ENCODE measurements around the gene KCNK17.

DNA sequence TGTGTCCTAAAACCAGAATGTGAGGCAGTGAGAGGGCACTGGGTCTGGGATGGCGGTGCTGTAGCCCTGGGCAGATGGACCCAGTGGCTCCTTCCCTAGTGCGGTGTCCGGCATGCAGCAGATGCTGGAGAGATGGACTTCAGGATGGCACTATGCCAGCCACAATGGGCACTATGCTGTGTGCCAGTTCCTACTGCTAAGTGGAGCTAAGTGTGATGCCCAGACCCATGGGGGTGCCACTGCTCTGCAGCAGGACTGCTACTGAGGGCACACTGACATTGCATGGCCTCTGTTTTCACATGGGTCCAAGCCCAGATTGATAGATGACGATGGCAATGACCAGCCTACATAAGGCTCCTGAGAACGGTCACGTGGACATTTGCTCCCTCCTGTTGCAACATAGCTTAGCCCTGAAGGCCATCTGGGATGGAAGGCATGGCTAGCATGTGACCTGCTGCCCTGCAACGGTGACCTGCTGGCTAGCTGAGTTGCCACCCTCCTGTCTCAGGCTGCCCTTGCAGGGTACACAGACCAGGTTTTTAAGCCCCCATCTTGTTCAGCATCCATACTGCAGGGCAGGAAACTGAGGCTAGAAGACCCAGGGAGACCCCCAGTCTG is 39.6 kb upstream of the KCNK17 start:
- TF ChIP-seq, protein P1, sequence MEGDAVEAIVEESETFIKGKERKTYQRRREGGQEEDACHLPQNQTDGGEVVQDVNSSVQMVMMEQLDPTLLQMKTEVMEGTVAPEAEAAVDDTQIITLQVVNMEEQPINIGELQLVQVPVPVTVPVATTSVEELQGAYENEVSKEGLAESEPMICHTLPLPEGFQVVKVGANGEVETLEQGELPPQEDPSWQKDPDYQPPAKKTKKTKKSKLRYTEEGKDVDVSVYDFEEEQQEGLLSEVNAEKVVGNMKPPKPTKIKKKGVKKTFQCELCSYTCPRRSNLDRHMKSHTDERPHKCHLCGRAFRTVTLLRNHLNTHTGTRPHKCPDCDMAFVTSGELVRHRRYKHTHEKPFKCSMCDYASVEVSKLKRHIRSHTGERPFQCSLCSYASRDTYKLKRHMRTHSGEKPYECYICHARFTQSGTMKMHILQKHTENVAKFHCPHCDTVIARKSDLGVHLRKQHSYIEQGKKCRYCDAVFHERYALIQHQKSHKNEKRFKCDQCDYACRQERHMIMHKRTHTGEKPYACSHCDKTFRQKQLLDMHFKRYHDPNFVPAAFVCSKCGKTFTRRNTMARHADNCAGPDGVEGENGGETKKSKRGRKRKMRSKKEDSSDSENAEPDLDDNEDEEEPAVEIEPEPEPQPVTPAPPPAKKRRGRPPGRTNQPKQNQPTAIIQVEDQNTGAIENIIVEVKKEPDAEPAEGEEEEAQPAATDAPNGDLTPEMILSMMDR (IDR thresholded peaks at IDR 0.05; ENCODE audit: low read depth, low read length) = no peak
- TF ChIP-seq POLR2A (IDR thresholded peaks at IDR 0.05; ENCODE audit: extremely low read depth, insufficient read length) = no peak
- TF ChIP-seq, protein P2, sequence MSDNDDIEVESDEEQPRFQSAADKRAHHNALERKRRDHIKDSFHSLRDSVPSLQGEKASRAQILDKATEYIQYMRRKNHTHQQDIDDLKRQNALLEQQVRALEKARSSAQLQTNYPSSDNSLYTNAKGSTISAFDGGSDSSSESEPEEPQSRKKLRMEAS (IDR thresholded peaks at IDR 0.05; ENCODE audit: low read depth, low read length) = no peak

All from NB4 (cell line).